ENCODE data around the gene TERF2IP.

GRCh38 chr16:75679366-75679765 lies 31.8 kb downstream of the TERF2IP start:
- TF ChIP-seq MAX (IDR thresholded peaks at IDR 0.05) (no peak), TAF1 (IDR thresholded peaks at IDR 0.05; ENCODE audit: low read depth) (no peak), FOXM1 (IDR thresholded peaks at IDR 0.05; ENCODE audit: borderline replicate concordance, low read depth) (no peak), EP300 (IDR thresholded peaks at IDR 0.05; ENCODE audit: borderline replicate concordance) (no peak), RAD21 (IDR thresholded peaks at IDR 0.05; ENCODE audit: low read depth) (no peak), USF1 (IDR thresholded peaks at IDR 0.05) (no peak), CEBPB (IDR thresholded peaks at IDR 0.05) (no peak), CREB1 (IDR thresholded peaks at IDR 0.05; ENCODE audit: low read depth) (no peak), NFIC (IDR thresholded peaks at IDR 0.05) (no peak), TEAD4 (IDR thresholded peaks at IDR 0.05) (no peak), EGR1 (IDR thresholded peaks at IDR 0.05) (no peak)

Measured in Ishikawa (cell line).